GM23248 (cell line): ENCODE data around the gene C1orf174. TPM values are rescaled to one million over a fixed set of nuclear protein-coding genes. Genes with fewer than 3 reads are reported as not detected.

Experiments used
- DNase-seq: peaks from one replicate; pipeline ENCODE4 v3.0.0-alpha.2; 2015
- H2AFZ ChIP-seq: fragments of 200-600 bp; sonication (generic); 2 replicates; pipeline ENCODE4 v1.6.1; 2016; ENCODE audit warnings: antibody characterized with exemption
- H3F3A ChIP-seq: fragments of 200-600 bp; sonication (generic); 2 replicates; pipeline ENCODE4 v1.6.1; 2016; ENCODE audit warnings: mild to moderate bottlenecking, antibody characterized with exemption, mixed run types; ENCODE audit not compliant: insufficient read depth
- H3K27ac ChIP-seq: fragments of 200-600 bp; sonication (generic); 2 replicates; pipeline ENCODE4 v1.5.1; 2016; ENCODE audit warnings: mild to moderate bottlenecking
- H3K27me3 ChIP-seq: fragments of 200-600 bp; sonication (generic); replicated peaks from 2 replicates; pipeline ENCODE4 v1.6.1; 2016; ENCODE audit warnings: mild to moderate bottlenecking; ENCODE audit not compliant: insufficient read depth
- H3K36me3 ChIP-seq: fragments of 200-600 bp; sonication (generic); 2 replicates; pipeline ENCODE4 v1.6.1; 2016; ENCODE audit warnings: low read depth, mild to moderate bottlenecking
- H3K4me1 ChIP-seq: fragments of 200-600 bp; sonication (generic); 2 replicates; pipeline ENCODE4 v1.6.1; 2016; ENCODE audit warnings: mild to moderate bottlenecking; ENCODE audit not compliant: insufficient read depth
- H3K4me2 ChIP-seq: fragments of 200-600 bp; sonication (generic); one replicate; pipeline ENCODE4 v1.6.1; 2016; ENCODE audit warnings: mild to moderate bottlenecking; ENCODE audit not compliant: unreplicated experiment
- H3K4me3 ChIP-seq: fragments of 200-600 bp; sonication (generic); 2 replicates; pipeline ENCODE4 v1.5.1; 2016; ENCODE audit warnings: mild to moderate bottlenecking
- H3K79me2 ChIP-seq: fragments of 200-600 bp; sonication (generic); 2 replicates; pipeline ENCODE4 v1.6.1; 2016; ENCODE audit warnings: mild to moderate bottlenecking; ENCODE audit not compliant: insufficient read depth
- H3K9ac ChIP-seq: fragments of 200-600 bp; sonication (generic); 2 replicates; pipeline ENCODE4 v1.6.1; 2016; ENCODE audit warnings: mild to moderate bottlenecking
- H3K9me2 ChIP-seq: fragments of 200-600 bp; sonication (generic); 2 replicates; pipeline ENCODE4 v1.6.1; 2016; ENCODE audit warnings: mixed run types, mild to moderate bottlenecking, moderate library complexity; ENCODE audit not compliant: insufficient read depth
- H3K9me3 ChIP-seq: fragments of 200-600 bp; sonication (generic); one replicate; pipeline ENCODE4 v1.6.1; 2017; ENCODE audit warnings: low read depth
- H4K20me1 ChIP-seq: fragments of 200-600 bp; sonication (generic); 2 replicates; pipeline ENCODE4 v1.6.0; 2016; ENCODE audit not compliant: insufficient read depth
- EZH2 ChIP-seq: fragments of 200-600 bp; sonication (generic); IDR thresholded peaks from 2 replicates; pipeline ENCODE4 v1.6.1; 2018; ENCODE audit warnings: antibody characterized with exemption, mild to moderate bottlenecking; ENCODE audit not compliant: insufficient read depth, poor library complexity, severe bottlenecking
- EZH2phosphoT487 ChIP-seq: fragments of 200-600 bp; sonication (generic); IDR thresholded peaks from 2 replicates; pipeline ENCODE4 v1.6.1; 2018; ENCODE audit warnings: antibody characterized with exemption, moderate library complexity, mild to moderate bottlenecking, low read depth; ENCODE audit not compliant: insufficient read depth
- WGBS, 2 experiments: methylation state at CpG; one replicate each; pipeline ENCODE4 v1.1.6; 2015 to 2017; ENCODE audit warnings: low lambda C conversion rate in 2 of 2, low coverage in 1 of 2; ENCODE audit errors: missing lambda C conversion rate in 2 of 2; 5-methylcytosine and 5-hydroxymethylcytosine counted together
- in situ Hi-C: fragments of 300-500 bp; cut with MboI; formaldehyde crosslinking; loops from 2 replicates; pipeline ENCODE4 v1.15.0; 2020
- polyA plus RNA-seq: library from polyadenylated mRNA; unstranded; fragments of >200 nt; fragmentation: Nextera tagmentation; extraction: Ambion mirVana; gene quantifications from 2 replicates; pipeline ENCODE4 v1.2.1, GENCODE V29; 2016
- total RNA-seq: library from RNA; depleted of rRNA; stranded (reverse); fragments of >200 nt; shearing (Covaris generic); gene quantifications from 2 replicates; pipeline ENCODE4 v1.2.3, GENCODE V29; 2014

Gene C1orf174
- total and polyA plus RNA-seq, 2 experiments from 2014 or later = 33.2 to 36.9 TPM

DNA sequence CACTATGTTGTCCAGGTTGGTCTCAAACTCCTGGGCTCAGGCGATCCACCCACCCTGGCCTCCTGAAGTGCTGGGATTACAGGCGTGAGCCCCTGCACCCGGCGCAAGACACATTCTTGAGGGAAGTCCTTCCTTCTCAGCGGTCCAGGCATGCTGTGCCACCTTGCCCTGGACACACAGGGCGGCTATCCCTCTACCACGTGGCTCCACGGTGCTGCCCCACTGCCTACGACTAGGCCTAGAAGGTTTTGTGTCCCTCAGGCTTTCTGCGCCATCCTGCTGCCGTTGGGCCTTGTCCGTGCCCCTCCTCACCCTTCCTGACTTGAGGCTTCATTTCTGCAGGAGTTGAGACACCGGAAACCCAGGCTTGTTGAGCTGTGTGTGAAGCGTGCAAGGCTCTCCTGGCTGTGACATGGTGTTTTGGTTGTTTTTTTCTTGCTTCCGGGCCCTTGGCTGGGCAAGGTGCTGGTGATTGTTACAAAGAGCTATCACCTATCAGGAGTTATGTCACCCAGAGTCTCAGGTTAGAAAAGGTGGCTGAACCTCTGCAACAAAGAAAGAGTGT, 13.9 kb downstream of the C1orf174 start:
- H3K4me3 ChIP-seq = no peak overlapping the region
- H3K4me2 ChIP-seq = no peak overlapping the region
- H3K4me1 ChIP-seq = no peaks in the 10 kb centered on the region
- no peak overlapping the region for H3K9ac ChIP-seq
- no peaks in the 10 kb centered on the region for H3K9me3 ChIP-seq
- H2AFZ ChIP-seq = no peak overlapping the region
- 94 to 97% methylated on average over 15 of the region's 15 CpGs for WGBS, 2 experiments
- peaks cover 7% of the 10 kb centered on the region; the same call in 1 of the 2 replicates for H3K79me2 ChIP-seq
- H3K9me2 ChIP-seq = no peaks in the 10 kb centered on the region
- in situ Hi-C loops = no loop called here
- no peak overlapping the region for H3K27ac ChIP-seq
- no peaks in the 10 kb centered on the region for H3K27me3 ChIP-seq
- H3F3A ChIP-seq = peaks cover 2% of the 10 kb centered on the region; the same call in 1 of the 2 replicates
- H4K20me1 ChIP-seq = no peaks in the 10 kb centered on the region
- TF ChIP-seq EZH2phosphoT487 = no peak
- no peak for TF ChIP-seq EZH2
- H3K36me3 ChIP-seq = peaks cover 25% of the 10 kb centered on the region; the same call in 1 of the 2 replicates
- no peak for DNase-seq

DNA sequence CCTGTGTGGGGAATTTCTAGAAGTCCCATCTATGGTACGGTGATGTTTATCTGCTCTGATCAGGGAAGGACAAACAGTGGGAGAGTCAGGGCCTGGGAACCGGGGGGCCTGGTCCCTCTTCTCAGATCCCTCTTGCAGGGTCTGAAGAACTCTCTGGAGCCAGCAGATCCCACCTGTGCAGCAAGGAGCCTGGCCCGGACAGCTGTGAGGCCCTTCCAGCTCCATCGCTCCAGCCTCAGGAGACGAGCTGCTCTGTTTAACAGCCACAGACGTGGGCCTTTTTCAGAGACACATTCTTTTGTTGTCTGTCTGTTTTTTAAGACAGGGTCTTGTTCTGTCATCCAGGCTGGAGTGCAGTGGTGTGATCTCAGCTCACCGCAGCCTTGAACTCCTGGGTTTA, 14.5 kb downstream of the C1orf174 start:
- H3K27ac ChIP-seq = no peak overlapping the region
- in situ Hi-C loops = no loop called here
- no peaks in the 10 kb centered on the region for H3K4me1 ChIP-seq
- no peak overlapping the region for H2AFZ ChIP-seq
- H3K9ac ChIP-seq = no peak overlapping the region
- H3K4me3 ChIP-seq = no peak overlapping the region
- DNase-seq = no peak
- H3F3A ChIP-seq = peaks cover 2% of the 10 kb centered on the region; the same call in 1 of the 2 replicates
- TF ChIP-seq EZH2phosphoT487 = no peak
- no peak for TF ChIP-seq EZH2
- H3K9me2 ChIP-seq = no peaks in the 10 kb centered on the region
- H3K9me3 ChIP-seq = no peaks in the 10 kb centered on the region
- WGBS, 2 experiments = 91 to 97% methylated on average over 7 of the region's 7 CpGs
- no peaks in the 10 kb centered on the region for H4K20me1 ChIP-seq
- H3K36me3 ChIP-seq = peaks cover 22% of the 10 kb centered on the region; the same call in 1 of the 2 replicates
- H3K79me2 ChIP-seq = peaks cover 1% of the 10 kb centered on the region; the same call in 1 of the 2 replicates
- no peaks in the 10 kb centered on the region for H3K27me3 ChIP-seq
- no peak overlapping the region for H3K4me2 ChIP-seq

DNA sequence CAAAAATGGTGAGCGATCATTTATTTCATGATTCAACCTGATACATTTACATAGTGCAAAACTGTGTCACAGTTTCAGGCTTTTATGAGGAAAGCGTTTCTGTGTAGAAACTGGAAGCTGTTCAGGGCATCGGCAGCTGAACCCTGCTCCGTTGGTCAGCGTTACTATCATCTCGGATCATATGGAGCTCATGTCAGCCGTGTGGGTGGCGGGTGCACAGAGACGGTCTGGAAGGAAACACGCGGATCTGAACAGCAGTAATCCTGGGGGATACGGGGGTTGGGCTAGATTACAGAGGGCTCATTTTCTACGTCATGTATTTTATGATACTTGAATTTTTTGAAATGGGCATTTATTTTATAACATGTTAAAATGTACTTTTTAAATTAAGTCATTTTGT, 15.1 kb downstream of the C1orf174 start:
- H3K27ac ChIP-seq = no peak overlapping the region
- H3K79me2 ChIP-seq = no peaks in the 10 kb centered on the region
- peaks cover 2% of the 10 kb centered on the region; the same call in 1 of the 2 replicates for H3F3A ChIP-seq
- DNase-seq = no peak
- no peak overlapping the region for H3K4me2 ChIP-seq
- WGBS, 2 experiments = 87% methylated on average over 13 of the region's 13 CpGs
- peaks cover 15% of the 10 kb centered on the region; the same call in 1 of the 2 replicates for H3K36me3 ChIP-seq
- no peaks in the 10 kb centered on the region for H3K9me2 ChIP-seq
- in situ Hi-C loops = no loop called here
- no peaks in the 10 kb centered on the region for H3K9me3 ChIP-seq
- no peak overlapping the region for H3K9ac ChIP-seq
- H2AFZ ChIP-seq = no peak overlapping the region
- no peaks in the 10 kb centered on the region for H3K27me3 ChIP-seq
- TF ChIP-seq EZH2 (no peak), EZH2phosphoT487 (no peak)
- H4K20me1 ChIP-seq = no peaks in the 10 kb centered on the region
- H3K4me3 ChIP-seq = no peak overlapping the region
- H3K4me1 ChIP-seq = no peaks in the 10 kb centered on the region

GRCh38 chr1:3883194-3883925, 16.7 kb downstream of the C1orf174 start:
- Histone ChIP-seq H3K4me1 (no peaks in the 10 kb centered on the region), H2AFZ (no peak overlapping the region), H3K9me3 (no peaks in the 10 kb centered on the region), H3K36me3 (peaks cover 6% of the 10 kb centered on the region; the same call in 1 of the 2 replicates), H3F3A (peaks cover 2% of the 10 kb centered on the region; the same call in 1 of the 2 replicates), H3K9me2 (no peaks in the 10 kb centered on the region), H3K27ac (no peak overlapping the region), H3K4me3 (no peak overlapping the region), H3K9ac (no peak overlapping the region), H3K27me3 (no peaks in the 10 kb centered on the region), H4K20me1 (no peaks in the 10 kb centered on the region), H3K4me2 (no peak overlapping the region), H3K79me2 (no peaks in the 10 kb centered on the region)
- WGBS, 2 experiments = 98% methylated on average over 18 of the region's 18 CpGs
- TF ChIP-seq EZH2 = no peak
- DNase-seq = no peak
- in situ Hi-C loops = no loop called here
